ENCODE measurements around the gene KIF5A. TPM values are rescaled to one million over a fixed set of nuclear protein-coding genes. Genes with fewer than 3 reads are reported as not detected.

The KIF5A gene
- total RNA-seq, 1 experiment from 2014 or later, result 0.40 TPM

- no peak for DNase-seq (ENCODE audit: low read depth, low spot score)
- in situ Hi-C loops (cut with HindIII; ENCODE audit: low pct_unique_long_range_greater_than_20kb, low sequenced_read_pairs), result no loop called here
These were observed 78.7 kb downstream of the KIF5A start for GRCh38 chr12:57628280-57629191.

- in situ Hi-C loops (cut with HindIII; ENCODE audit: low pct_unique_long_range_greater_than_20kb, low sequenced_read_pairs), result no loop called here
These were observed 80.1 kb downstream of the KIF5A start for GRCh38 chr12:57629897-57630471.

GRCh38 chr12:57630891-57631433 is 81.1 kb downstream of the KIF5A start:
- no peak for DNase-seq (ENCODE audit: low read depth, low spot score)
- in situ Hi-C loops (cut with HindIII; ENCODE audit: low pct_unique_long_range_greater_than_20kb, low sequenced_read_pairs), result no loop called here

More at GRCh38 chr12:57629897-57630471, 80.1 kb downstream of the KIF5A start:
- no peak for DNase-seq (ENCODE audit: low read depth, low spot score)

- no peak for DNase-seq (ENCODE audit: low read depth, low spot score)
- in situ Hi-C loops (cut with HindIII; ENCODE audit: low pct_unique_long_range_greater_than_20kb, low sequenced_read_pairs), result no loop called here
These were observed 81.8 kb downstream of the KIF5A start for GRCh38 chr12:57631566-57632072.

GRCh38 chr12:57632073-57632957 is 82.5 kb downstream of the KIF5A start:
- DNase-seq (ENCODE audit: low read depth, low spot score), result no peak
- in situ Hi-C loops (cut with HindIII; ENCODE audit: low pct_unique_long_range_greater_than_20kb, low sequenced_read_pairs), result no loop called here

- DNase-seq (ENCODE audit: low read depth, low spot score), result peak; percentile 67
- in situ Hi-C loops (cut with HindIII; ENCODE audit: low pct_unique_long_range_greater_than_20kb, low sequenced_read_pairs), result no loop called here
These were observed 83.4 kb downstream of the KIF5A start, which contains the start of gene B4GALNT1 for GRCh38 chr12:57632958-57633840. Gene B4GALNT1 (minus strand): TSS chr12:57633201. CDS start chr12:57632132, 1,069 bp downstream.

Small RNA genes lying within 50 kb of the gene (small RNA-seq; reads per million reads assigned to genes)
- gene MIR616, result 0 to 0.10 reads per million in 2 experiments

Other genes with a start within 250 kb of the KIF5A start
- 15.2 and 19.0 TPM in 2 replicates for gene R3HDM2, start 119.0 kb upstream of the KIF5A start, total RNA-seq (2014; rRNA removed; shearing (Covaris generic))
- not detected in 2 replicates for gene INHBC, start 115.3 kb upstream of the KIF5A start, total RNA-seq (2014; rRNA removed; shearing (Covaris generic))
- 0.34 TPM in 1 of 2 replicates, not detected in the other for gene INHBE, start 94.7 kb upstream of the KIF5A start, total RNA-seq (2014; rRNA removed; shearing (Covaris generic))
- gene GLI1, start 90.3 kb upstream of the KIF5A start, total RNA-seq (2014; rRNA removed; shearing (Covaris generic)), result 0.16 and 1.9 TPM in 2 replicates
- gene ARHGAP9, start 70.2 kb upstream of the KIF5A start, total RNA-seq (2014; rRNA removed; shearing (Covaris generic)), result not detected in 2 replicates
- 148 and 151 TPM in 2 replicates for gene MARS1, start 62.0 kb upstream of the KIF5A start, total RNA-seq (2014; rRNA removed; shearing (Covaris generic))
- gene DDIT3, start 29.5 kb upstream of the KIF5A start, total RNA-seq (2014; rRNA removed; shearing (Covaris generic)), result 103 and 117 TPM in 2 replicates
- 6.6 and 6.8 TPM in 2 replicates for gene MBD6, start 27.2 kb upstream of the KIF5A start, total RNA-seq (2014; rRNA removed; shearing (Covaris generic))
- 86.2 and 93.8 TPM in 2 replicates for gene DCTN2, start 2.9 kb upstream of the KIF5A start, total RNA-seq (2014; rRNA removed; shearing (Covaris generic))
- gene PIP4K2C, start 41.1 kb downstream of the KIF5A start, total RNA-seq (2014; rRNA removed; shearing (Covaris generic)), result 48.4 and 53.2 TPM in 2 replicates
- 13.6 and 14.1 TPM in 2 replicates for gene DTX3, start 54.8 kb downstream of the KIF5A start, total RNA-seq (2014; rRNA removed; shearing (Covaris generic))
- gene ARHGEF25, start 61.4 kb downstream of the KIF5A start, total RNA-seq (2014; rRNA removed; shearing (Covaris generic)), result 13.2 and 16.3 TPM in 2 replicates
- gene B4GALNT1, start 83.2 kb downstream of the KIF5A start, total RNA-seq (2014; rRNA removed; shearing (Covaris generic)), result 8.3 and 11.2 TPM in 2 replicates
- 239 and 244 TPM in 2 replicates for gene OS9, start 144.1 kb downstream of the KIF5A start, total RNA-seq (2014; rRNA removed; shearing (Covaris generic))
- 1.4 and 1.5 TPM in 2 replicates for gene AGAP2, start 188.7 kb downstream of the KIF5A start, total RNA-seq (2014; rRNA removed; shearing (Covaris generic))
- gene TSPAN31, start 195.0 kb downstream of the KIF5A start, total RNA-seq (2014; rRNA removed; shearing (Covaris generic)), result 34.6 and 38.2 TPM in 2 replicates
- 383 and 420 TPM in 2 replicates for gene CDK4, start 202.3 kb downstream of the KIF5A start, total RNA-seq (2014; rRNA removed; shearing (Covaris generic))
- 11.9 and 12.5 TPM in 2 replicates for gene MARCHF9, start 205.1 kb downstream of the KIF5A start, total RNA-seq (2014; rRNA removed; shearing (Covaris generic))
- gene CYP27B1, start 217.0 kb downstream of the KIF5A start, total RNA-seq (2014; rRNA removed; shearing (Covaris generic)), result 0.69 and 3.1 TPM in 2 replicates
- gene METTL1, start 222.1 kb downstream of the KIF5A start, total RNA-seq (2014; rRNA removed; shearing (Covaris generic)), result 9.7 and 13.4 TPM in 2 replicates
- gene EEF1AKMT3, start 222.6 kb downstream of the KIF5A start, total RNA-seq (2014; rRNA removed; shearing (Covaris generic)), result 4.0 and 6.3 TPM in 2 replicates
- gene TSFM, start 232.7 kb downstream of the KIF5A start, total RNA-seq (2014; rRNA removed; shearing (Covaris generic)), result 77.3 and 80.2 TPM in 2 replicates